Ovary (tissue), 3 donors: ENCODE data around the gene MEF2D.

Experiments used
- EP300 ChIP-seq: sonication (generic); formaldehyde crosslinking; IDR thresholded peaks from one replicate; pipeline ENCODE4 v1.6.1; 2017; ENCODE audit warnings: antibody characterized with exemption
- TF ChIP-seq, protein P1 (sequence below), 3 donors: fragments of 450-650 bp in 2 of 3; fragments of 200-600 bp in 1 of 3; IDR thresholded peaks; one replicate each; pipeline versions ENCODE4 v1.5.1 to v1.8.0; 2016 to 2022; ENCODE audit warnings: antibody characterized with exemption in 3 of 3, mild to moderate bottlenecking in 1 of 3
- donor health status: DM: no; HTN: no; CAD: no.

DNA sequence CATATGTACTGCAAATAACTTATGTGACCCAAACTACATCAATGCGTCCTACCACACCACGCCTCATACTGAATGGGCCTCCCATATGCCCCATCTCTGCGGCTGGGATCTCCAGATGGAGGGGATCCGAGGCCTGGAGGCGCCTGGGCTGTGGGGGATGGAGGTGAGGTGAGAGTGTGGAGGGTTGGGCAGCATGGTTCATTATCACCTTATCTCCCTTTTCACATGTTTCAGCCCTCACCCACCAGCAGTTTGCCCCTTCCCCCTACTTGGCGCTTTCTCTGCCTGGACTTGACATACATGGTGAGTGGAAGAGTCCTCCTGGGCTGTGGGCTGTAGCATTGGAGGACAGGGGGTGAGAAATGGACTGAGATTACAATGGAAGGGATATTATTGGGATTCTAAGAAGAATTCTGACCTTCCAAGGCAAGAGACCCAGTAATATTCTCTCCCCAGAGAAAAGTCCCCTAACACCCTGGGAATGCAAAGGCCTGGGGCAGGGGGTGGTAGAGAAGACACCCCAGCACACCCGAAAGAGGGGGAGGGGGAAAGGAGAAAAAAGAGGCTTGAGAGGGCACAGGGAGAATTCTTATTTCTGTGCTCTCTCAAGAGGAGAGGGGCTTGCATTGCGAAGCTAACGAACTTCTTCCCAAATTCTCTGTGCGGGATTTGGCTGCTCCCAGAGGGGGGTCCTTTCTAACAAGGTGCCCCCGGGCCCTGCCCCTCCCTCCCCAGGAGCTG, 61.4 kb downstream of the MEF2D start:
- TF ChIP-seq, protein P1, sequence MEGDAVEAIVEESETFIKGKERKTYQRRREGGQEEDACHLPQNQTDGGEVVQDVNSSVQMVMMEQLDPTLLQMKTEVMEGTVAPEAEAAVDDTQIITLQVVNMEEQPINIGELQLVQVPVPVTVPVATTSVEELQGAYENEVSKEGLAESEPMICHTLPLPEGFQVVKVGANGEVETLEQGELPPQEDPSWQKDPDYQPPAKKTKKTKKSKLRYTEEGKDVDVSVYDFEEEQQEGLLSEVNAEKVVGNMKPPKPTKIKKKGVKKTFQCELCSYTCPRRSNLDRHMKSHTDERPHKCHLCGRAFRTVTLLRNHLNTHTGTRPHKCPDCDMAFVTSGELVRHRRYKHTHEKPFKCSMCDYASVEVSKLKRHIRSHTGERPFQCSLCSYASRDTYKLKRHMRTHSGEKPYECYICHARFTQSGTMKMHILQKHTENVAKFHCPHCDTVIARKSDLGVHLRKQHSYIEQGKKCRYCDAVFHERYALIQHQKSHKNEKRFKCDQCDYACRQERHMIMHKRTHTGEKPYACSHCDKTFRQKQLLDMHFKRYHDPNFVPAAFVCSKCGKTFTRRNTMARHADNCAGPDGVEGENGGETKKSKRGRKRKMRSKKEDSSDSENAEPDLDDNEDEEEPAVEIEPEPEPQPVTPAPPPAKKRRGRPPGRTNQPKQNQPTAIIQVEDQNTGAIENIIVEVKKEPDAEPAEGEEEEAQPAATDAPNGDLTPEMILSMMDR (IDR thresholded peaks at IDR 0.05) = no peak
- no peak for TF ChIP-seq EP300
